Activated CD8-positive, alpha-beta memory T cell treated with anti-CD3 and anti-CD28 coated beads, Interleukin-2, amount 50 U/mL, for 4 hours (primary cell): Measurements from ENCODE around the gene PEAK1.
"Not testable (repeated sequence)": the region's sequence is repeated elsewhere in the genome, so short reads cannot be mapped to it uniquely, and the experiment has no call there.

Experiments
- DNase-seq: peaks from one replicate; pipeline ENCODE4 v3.0.0-alpha.2; 2020

The PEAK1 gene

DNA sequence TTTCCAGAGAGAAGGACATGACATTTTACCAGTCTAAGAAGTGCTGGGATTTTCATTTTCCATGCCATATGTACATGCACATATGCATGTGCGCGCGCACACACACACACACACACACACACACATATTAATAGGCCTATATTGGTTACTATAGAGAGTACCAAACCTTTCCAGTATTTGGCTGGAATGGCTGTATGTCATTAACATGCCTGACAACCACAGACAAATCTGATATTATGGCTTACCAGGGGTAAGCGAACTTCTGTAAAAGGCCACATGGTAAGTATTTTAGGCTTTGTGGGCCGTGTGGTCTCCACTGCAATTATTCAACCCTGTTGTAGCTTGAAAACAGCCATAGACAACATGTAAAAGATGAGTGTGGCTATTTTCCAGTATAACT, 251.8 kb downstream of the PEAK1 start:
- no peak for DNase-seq

- no peak for DNase-seq
Measured at GRCh38 chr15:77167406-77167805, 252.5 kb downstream of the PEAK1 start.

DNA sequence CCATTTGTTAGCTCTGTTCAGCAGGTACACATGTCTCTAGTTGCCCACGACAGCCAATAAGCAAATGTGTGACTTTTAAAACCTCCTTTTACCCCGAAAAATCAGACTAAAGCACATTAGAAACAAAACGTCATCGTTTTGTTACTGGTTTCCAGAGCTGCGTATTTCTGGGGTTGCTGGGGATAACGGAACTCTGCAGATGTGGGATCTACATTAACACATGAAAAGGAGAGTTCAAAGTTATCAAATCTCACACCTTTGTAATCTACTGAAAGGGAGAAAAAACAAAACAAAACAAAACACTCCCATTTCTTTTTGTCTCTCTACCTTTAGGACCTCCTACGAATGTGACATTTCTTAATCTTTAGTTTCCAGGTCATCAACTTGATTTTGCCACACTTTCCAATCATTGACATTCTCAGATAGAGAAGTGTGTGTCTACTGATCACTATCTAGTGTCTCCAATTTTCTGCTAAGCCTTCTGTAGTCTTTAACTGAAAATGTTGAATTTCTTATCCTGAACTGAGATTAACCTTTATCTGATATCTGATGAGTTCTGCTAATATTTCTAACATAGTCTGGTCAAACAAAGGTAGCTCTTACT, 256.0 kb downstream of the PEAK1 start:
- DNase-seq: no peak

- no peak for DNase-seq
Measured at GRCh38 chr15:77162872-77163633, 256.9 kb downstream of the PEAK1 start.

- DNase-seq: no peak
Measured at GRCh38 chr15:77160562-77161478, 259.1 kb downstream of the PEAK1 start.

DNA sequence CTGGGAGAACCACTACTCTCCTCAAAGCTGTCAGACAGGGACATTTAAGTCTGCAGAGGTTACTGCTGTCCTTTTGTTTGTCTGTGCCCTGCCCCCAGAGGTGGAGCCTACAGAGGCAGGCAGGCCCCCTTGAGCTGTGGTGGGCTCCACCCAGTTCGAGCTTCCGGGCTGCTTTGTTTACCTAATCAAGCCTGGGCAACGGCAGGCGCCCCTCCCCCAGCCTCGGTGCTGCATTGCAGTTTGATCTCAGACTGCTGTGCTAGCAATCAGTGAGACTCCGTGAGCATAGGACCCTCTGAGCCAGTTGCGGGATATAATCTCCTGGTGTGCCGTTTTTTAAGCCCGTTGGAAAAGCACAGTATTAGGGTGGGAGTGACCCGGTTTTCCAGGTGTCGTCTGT, 263.9 kb downstream of the PEAK1 start:
- not testable (repeated sequence) for DNase-seq

DNA sequence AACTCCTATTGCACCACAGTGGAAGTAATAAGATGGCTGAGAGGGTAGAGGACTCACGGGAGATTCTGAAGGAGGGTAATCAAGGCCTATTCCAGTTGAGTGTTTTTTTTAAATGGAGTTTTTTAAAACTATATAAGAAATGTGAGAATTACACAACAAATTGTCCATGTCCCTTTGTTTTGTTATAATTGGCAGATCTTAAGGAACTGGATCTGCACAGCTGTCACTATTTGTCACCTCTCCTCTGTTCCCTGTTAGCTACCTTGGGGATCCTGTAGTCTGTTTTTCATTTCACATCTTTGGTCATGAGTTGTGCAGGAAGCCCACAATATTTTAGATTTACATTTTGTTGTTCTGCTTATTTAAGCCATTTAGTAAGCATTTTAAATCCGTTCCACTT, 271.7 kb downstream of the PEAK1 start:
- no peak for DNase-seq

GRCh38 chr15:77145370-77145769, 274.5 kb downstream of the PEAK1 start:
- no peak for DNase-seq

DNA sequence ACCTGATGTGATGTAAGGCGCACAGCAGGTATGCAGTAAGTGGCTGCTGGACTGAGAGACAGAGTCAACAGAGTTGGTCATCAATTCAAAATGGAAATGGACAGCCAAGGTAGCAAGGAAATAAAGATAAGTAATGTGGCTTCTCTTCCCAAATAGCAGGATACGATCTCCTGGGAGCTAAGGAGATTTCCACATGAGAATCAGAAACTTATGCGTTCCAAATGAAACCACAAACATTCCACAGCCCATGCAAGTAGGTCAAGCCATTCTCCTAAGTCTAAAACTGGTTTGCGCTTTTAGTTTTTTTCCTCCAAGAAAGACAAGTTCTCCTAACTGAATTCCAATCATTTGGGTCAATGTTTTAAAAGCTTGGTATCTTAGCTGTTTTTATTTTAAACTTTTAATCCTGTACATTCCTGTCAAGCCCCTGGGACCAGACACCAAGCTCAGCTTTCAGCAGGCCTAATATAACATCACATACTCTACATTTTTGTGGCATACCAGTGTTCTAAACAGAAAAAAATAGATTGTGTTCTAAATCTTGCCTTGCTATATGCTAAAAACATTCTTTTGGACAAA, 275.3 kb downstream of the PEAK1 start:
- DNase-seq: no peak

DNA sequence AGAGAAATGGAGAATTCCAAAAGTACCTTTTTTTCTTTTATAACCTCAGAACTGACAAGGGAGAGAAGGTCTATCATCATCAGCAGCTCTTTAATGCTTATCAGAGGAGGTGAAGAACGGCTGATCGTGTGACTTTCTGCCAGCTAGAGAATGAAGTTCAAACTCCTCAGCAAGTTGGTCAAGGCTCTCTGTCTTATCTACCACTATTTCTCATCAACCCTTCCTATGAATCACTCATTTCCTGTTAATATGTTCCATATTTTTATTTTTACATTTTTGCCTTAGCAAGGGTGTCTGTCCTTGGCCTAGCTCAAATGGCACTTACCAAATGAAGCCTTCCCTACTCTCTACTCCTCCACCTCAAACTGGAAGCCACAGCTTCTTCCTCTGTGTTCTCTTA, 275.9 kb downstream of the PEAK1 start:
- DNase-seq: no peak

DNA sequence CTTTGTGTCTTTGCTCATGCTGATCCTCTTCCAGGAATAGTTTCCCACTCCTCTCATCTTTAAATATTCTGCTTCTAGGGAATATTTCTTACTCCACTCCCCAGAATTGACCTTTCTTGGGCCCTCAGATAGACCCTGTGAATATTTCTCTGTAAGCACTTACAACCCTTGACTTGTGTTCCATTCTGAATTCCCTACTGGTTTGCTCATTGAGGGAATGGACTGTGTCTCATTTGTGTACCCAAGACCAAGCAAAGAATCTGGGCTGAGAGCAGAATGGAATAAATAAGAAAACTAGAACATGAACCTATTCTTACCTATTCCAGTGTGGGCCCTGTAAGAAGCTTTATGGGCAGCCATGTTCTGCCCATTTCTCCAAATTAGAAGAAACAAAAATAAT, 276.3 kb downstream of the PEAK1 start:
- no peak for DNase-seq

- no peak for DNase-seq
Measured at GRCh38 chr15:77143191-77143590, 276.7 kb downstream of the PEAK1 start.

- DNase-seq: no peak
Measured at GRCh38 chr15:77140220-77140619, 279.7 kb downstream of the PEAK1 start.

GRCh38 chr15:77139312-77139711, 280.6 kb downstream of the PEAK1 start:
- DNase-seq: no peak

GRCh38 chr15:77138167-77138522, 281.8 kb downstream of the PEAK1 start:
- DNase-seq: no peak

DNA sequence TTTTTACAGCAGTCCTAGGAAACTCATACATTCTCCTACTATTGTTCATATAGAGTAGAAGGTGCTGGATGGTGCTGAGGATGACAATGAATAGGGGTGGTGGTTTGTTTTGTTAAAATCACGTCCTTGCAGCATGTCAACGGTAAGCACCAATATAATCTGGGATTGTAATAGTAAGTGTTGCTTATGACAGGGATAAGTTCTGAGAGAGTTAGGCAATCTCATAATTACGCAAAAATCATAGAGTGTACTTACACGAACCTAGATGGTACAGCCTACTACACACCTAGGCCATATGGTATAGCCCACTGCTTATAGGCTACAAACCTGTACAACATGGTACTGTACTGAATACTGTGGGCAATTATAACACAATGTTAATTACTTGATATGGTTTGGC, 284.7 kb downstream of the PEAK1 start:
- no peak for DNase-seq

DNA sequence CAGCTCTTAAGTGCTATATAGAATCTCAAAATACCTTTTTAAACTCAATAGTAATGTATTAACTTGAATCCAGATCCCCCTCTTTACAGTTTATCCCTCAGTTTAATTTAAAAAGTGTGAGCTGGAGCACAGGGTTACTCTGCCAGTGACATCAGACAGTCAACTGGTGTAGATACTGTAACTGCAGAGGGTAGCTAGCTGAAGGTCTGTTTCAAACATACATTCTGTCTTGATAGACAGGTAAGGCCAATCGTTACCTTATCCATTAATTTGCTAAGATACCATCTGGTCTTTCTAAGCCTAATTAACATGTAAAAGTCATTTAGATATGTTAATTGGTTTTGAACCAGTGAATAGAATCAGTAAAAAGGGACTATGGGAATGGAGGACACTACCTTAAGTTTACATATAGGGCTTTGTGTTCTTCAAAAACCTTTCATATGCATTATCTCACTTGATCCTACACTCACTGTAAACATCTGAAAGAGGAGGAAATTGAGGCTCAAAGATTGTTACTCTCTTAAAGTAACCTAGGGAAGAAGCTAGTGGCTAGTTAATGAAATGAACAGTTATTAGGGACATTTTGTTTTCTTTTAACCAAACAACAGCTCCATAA, 289.5 kb downstream of the PEAK1 start:
- DNase-seq: no peak

GRCh38 chr15:77127626-77128025, 292.3 kb downstream of the PEAK1 start:
- no peak for DNase-seq

DNA sequence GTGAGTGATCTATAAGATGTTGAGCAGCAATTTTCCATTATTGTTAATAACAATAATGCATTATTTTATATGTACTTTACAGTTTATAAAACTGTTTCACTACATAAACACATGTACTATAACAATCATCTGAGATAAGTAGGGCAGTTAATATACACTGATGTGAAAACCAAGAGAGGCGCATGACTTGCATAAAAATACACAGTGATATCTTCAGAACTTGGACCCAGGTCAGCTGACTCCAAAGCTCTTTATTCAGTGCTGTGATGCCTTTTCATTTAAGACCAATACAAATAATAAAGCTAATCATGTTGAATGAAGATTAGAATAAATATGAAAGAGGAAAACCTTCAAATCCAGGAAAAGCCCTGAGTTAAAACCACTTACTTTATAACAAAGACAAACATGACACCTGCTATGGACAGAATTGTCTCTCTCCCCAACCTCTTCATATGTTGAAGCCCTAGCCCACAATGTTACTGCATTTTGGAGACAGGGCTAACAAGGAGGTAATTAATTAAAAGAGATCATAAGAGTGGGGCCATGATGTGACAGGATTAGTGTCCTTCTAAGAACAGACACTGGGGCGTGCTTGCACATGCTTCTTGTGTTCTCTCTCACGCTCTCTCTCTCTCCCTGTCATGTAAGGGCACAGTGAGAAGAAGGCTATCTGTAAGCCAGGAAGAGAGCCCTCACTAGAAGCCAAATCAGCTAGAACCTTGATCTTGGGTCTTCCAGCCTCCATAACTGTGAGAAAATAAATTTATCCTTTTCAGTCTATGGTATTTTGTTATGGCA, 293.2 kb downstream of the PEAK1 start:
- no peak for DNase-seq

DNA sequence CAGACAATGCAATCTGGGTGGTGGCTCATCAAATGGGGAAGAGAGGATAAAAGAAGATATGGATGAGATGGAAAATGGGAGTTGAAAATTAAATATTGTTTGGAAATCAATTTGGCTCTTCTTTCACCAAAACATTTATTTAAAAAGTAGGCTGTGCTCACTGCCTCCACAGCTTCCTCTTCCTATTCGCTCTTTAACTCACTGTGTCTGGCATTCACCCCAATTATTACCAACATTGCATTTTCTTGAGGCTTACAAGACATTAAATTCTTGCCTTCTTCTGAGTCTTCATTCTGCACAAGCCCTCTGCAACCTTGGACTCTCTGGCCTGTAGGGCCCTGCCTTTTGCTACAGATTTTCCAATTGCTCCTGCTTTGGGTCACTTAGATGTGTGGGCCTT, 296.1 kb downstream of the PEAK1 start:
- no peak for DNase-seq

DNA sequence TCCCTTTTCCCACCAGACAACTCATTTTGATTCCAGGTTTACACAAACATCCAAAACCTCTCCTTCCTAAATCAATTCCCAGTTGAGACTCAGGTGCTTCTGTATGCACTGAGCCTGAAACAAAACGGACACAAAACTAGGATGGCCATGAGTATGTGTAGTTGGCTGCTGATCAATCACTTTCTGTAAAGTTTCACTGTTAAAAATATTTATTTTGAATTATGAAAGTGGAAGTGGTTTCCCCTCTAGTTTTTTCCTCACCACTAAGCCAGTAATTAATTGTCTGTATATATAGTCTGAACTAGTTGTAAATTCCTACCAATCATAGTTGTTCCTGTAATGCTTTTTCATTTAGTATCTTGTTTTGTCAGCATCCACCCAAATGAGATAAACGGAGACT, 297.3 kb downstream of the PEAK1 start:
- no peak for DNase-seq

GRCh38 chr15:77121599-77121998, 298.3 kb downstream of the PEAK1 start:
- no peak for DNase-seq
